ENCODE results near the gene GPX5.
"Not testable (repeated sequence)": the region's sequence is repeated elsewhere in the genome, so short reads cannot be mapped to it uniquely, and the experiment has no call there.

Gene GPX5

GRCh38 chr6:28512387-28512786 lies 13.3 kb upstream of the GPX5 start:
- not testable (repeated sequence) for DNase-seq (ENCODE audit: low read depth)

GRCh38 chr6:28515676-28516075 lies 10.0 kb upstream of the GPX5 start, which contains the start of gene GPX6:
GPX6 (minus strand) TSS chr6:28515793; CDS start chr6:28515743, 50 bp downstream.
- no peak for DNase-seq (ENCODE audit: low read depth)

- DNase-seq (ENCODE audit: low read depth): no peak
Measured at GRCh38 chr6:28517964-28518363, 7.7 kb upstream of the GPX5 start.

GRCh38 chr6:28522594-28523240 lies 3.0 kb upstream of the GPX5 start:
- DNase-seq (ENCODE audit: low read depth): no peak

GRCh38 chr6:28523241-28523622 lies 2.4 kb upstream of the GPX5 start:
- no peak for DNase-seq (ENCODE audit: low read depth)

- DNase-seq (ENCODE audit: low read depth): no peak
Measured at GRCh38 chr6:28530777-28531176, 5.1 kb downstream of the GPX5 start.

- DNase-seq (ENCODE audit: low read depth): no peak
Measured at GRCh38 chr6:28531479-28532128, 5.9 kb downstream of the GPX5 start.

GRCh38 chr6:28534306-28534705 lies 8.6 kb downstream of the GPX5 start:
- no peak for DNase-seq (ENCODE audit: low read depth)

- no peak for DNase-seq (ENCODE audit: low read depth)
Measured at GRCh38 chr6:28534875-28535274, 9.2 kb downstream of the GPX5 start.

- no peak for DNase-seq (ENCODE audit: low read depth)
Measured at GRCh38 chr6:28537065-28537464, 11.4 kb downstream of the GPX5 start.

GRCh38 chr6:28537509-28538140 lies 11.9 kb downstream of the GPX5 start:
- no peak for DNase-seq (ENCODE audit: low read depth)

GRCh38 chr6:28541996-28542395 lies 16.3 kb downstream of the GPX5 start:
- DNase-seq (ENCODE audit: low read depth): no peak

GRCh38 chr6:28542440-28543296 lies 17.0 kb downstream of the GPX5 start:
- peak; percentile 28 for DNase-seq (ENCODE audit: low read depth)

GRCh38 chr6:28543651-28544610 lies 18.2 kb downstream of the GPX5 start:
- DNase-seq (ENCODE audit: low read depth): no peak

GRCh38 chr6:28545955-28546354 lies 20.3 kb downstream of the GPX5 start:
- no peak for DNase-seq (ENCODE audit: low read depth)

GRCh38 chr6:28547003-28547402 lies 21.3 kb downstream of the GPX5 start:
- not testable (repeated sequence) for DNase-seq (ENCODE audit: low read depth)

GRCh38 chr6:28551891-28552666 lies 26.4 kb downstream of the GPX5 start:
- DNase-seq (ENCODE audit: low read depth): no peak

- DNase-seq (ENCODE audit: low read depth): no peak
Measured at GRCh38 chr6:28553384-28553985, 27.8 kb downstream of the GPX5 start.

- DNase-seq (ENCODE audit: low read depth): no peak
Measured at GRCh38 chr6:28553986-28554881, 28.6 kb downstream of the GPX5 start.
